Activated CD8-positive, alpha-beta memory T cell treated with anti-CD3 and anti-CD28 coated beads, Interleukin-2, amount 50 U/mL, for 1 hour (primary cell): ENCODE data around the gene RIT2.

Source experiments
- DNase-seq: peaks from one replicate; pipeline ENCODE4 v3.0.0-alpha.2; 2020; ENCODE audit errors: extremely low read depth

The RIT2 gene

DNA sequence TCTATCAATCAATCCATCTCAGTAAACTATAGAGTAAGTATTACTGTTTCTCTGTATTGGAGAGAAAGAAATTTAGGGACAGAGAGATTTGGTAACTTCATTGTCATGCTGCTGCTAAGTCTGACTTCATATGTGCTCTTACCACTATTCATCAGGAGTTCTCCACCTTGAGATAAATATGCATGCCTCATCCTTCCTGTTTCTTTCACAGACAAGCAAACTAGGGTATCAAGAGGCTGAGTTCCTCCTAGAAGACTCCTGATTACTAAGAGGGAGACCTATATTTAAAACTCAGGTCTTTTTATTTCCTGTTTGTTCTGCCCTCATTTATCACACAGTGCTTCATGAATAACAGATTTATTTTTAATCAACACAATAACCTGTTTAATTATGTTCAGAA, 34.1 kb downstream of the RIT2 start:
- DNase-seq, result no peak

DNA sequence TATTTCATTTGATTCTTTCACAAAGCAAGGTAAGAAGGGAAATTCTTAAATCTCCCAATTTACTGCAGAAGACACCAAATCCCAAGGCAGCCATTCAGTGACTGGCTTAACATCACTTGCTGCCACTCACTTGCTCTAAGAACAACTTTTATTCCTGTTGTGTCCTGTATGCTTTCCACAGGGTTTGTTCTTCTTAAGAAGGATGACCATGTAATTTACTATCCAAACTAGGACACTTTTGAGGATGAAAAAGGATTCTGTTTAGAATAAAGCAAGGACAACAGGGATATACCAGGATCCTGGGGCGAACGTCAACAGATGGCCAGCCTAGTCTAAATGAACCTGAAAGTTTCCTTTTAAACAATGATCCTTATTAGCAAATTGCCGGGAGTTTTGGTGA, 34.8 kb downstream of the RIT2 start:
- DNase-seq, result no peak

DNA sequence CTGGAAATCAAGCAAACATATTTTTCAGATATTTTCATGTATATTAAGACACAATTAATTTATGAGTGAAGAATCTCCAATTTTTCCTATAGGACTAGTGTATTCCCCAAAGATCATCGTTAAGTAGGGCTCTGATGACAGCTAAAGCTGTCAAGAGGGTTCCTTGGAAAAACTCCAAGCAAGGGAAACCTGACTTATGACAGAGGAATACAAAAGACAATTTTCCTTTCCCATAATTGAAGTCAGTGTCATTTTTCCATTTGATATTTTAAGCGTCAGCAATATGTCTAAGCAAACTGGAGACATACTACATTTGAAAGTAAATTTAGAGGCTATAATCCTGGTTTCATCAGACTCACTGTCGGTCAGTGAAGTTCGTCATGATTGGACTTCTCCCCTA, 36.1 kb downstream of the RIT2 start:
- no peak for DNase-seq

DNA sequence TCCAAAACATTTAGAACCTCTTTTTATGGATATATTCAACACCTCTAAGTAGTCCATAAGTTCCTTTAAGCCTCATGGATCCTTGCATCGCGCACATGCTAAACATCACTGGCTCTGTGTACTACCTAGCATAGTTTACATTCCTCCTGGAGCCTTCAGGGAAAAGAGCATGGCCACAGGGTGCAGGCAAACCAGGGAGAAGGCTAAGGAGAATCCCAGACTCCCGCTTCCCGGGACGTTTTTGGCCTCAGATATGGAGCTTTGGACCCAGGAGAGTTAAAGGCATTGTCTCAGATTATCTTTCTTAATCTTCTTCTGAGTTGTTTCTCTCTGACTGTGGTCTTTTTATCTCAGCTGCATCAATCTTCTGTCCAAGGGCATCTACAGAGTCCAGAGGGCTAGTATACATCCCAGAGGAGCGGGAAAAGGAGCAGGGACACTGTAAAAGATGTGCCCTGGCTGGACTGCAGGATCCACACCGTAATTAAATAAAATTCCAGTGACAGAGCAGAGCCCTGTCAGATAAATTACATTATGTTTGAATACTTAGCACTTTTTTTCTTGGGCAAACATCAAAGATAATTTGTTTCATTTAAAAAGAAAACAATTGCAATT, 36.9 kb downstream of the RIT2 start:
- DNase-seq, result no peak

DNA sequence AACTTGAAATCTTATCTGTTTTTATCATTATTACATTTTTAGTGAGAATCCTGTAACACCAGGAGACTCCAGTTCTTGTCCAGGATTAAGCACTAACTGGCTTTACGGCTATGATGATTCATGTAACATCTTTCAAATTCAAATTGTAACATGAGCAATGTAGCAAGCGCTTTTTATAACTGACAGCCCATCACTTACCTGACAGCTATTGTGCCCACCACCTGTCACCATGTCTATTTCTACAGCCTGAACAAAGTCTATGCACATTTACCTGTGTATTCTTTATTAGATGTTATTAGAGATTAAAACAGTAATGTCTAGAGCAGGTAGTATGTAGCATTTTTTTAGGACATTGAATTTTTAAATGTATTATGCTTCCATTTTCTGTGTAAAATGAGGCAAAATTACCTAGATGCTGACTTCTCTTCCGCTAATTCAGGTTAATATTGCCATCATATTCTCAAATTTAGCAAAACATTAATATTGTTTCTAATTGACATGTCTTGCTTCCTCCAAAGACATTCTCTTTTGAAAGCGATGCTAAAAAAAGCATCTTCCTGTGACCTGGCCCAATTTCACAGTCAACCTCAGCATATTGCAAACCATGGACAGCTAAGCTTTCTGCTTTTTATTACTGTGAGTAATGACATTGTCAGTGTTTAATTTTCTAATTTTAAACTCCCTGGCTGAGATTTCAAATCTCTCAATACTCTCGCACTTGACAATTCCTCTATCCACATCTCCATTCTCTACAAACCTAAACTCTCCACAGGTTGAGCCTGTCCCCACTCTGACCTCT, 37.8 kb downstream of the RIT2 start:
- DNase-seq, result no peak

DNA sequence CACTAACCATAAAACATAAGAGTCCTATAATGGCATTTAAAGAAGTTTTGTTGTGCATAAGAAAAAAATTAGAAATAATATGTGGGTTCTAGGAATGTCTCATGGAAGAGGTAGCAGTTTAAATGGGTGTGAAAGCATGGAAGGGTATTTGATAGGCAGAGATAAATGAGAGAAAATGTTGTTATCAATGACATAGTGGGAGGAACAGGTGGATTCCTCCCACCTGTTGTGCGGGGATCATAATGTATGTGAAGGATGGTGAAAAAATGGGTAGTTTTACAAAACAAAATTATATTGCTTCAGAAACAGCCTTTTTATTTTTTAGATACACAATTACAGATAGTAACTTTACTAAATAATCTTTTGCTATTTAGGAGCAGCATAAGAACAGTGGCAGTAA, 41.7 kb downstream of the RIT2 start:
- no peak for DNase-seq

DNA sequence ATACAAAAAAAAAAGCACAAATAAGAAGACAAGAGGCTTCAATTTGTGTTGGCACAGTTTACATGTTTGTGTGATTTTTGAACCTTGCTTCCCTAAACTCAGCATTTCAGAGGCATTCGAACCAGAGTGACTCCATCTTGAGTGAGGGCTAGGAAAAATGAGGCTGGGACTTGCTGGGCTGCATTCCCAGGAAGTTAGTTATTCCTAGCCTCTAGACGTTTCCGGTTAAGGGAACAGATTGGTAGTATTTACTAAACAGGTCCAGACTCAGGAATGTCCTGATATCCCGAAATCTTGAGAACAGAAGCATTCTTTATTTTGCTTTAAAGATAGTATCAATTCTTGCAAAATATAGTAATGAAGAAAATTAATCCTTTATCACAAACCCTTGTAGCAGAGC, 46.7 kb downstream of the RIT2 start:
- no peak for DNase-seq

DNA sequence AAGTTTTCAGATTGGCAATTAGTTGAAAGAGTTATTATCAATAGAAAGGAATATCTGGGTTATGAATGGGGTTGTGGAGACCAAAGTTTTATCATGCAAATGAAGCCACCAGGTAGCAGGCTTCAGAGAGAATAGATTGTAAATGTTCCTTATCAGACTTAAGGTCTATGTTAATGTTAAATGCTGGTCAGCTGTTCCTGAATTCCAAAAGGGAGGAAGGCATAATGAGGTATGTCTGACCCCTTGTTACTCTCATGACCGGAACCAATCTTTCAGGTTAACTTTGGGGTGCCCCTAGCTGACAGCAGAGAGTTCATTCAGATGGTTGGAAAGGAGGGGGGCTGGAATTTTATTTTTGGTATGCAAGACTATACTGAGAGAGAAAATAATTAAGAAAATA, 47.9 kb downstream of the RIT2 start:
- no peak for DNase-seq

DNA sequence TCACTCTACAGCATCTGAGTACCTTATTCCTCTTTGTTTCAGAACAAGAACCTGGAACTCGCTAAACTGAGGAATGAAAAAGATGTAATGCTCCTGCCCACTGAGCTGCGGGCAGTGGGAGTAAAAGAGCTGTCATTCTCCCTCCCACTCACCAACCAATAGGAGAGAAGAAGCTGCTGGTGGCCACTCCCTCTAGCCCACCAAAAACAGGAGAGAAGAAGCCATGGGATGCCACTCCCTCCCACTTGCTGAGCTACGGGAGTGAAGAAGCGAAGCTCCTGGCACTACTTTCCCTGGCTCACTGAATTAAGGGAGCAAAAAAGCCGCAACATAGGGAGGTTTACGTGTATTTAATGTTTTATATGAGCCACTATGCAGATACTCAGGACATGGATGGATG, 53.7 kb downstream of the RIT2 start:
- DNase-seq, result no peak

DNA sequence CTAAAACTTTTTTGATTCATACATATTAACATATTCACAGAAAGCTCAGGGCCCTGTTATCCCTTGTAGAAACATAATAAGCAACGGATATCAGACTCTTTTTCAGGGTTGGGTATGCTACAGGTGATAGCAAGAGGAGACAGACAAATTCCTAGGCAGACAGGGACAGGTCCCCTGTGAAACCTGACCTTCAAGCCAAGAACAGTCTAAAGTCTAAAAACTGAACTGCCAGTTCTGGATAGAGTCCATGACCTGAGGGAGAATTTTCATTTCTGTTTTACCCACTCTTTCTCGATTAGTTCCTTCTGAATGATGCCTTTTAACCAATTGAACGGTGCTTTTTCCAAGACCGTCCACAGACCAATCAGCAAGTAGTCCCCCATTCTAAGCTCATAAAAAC, 54.2 kb downstream of the RIT2 start:
- no peak for DNase-seq

DNA sequence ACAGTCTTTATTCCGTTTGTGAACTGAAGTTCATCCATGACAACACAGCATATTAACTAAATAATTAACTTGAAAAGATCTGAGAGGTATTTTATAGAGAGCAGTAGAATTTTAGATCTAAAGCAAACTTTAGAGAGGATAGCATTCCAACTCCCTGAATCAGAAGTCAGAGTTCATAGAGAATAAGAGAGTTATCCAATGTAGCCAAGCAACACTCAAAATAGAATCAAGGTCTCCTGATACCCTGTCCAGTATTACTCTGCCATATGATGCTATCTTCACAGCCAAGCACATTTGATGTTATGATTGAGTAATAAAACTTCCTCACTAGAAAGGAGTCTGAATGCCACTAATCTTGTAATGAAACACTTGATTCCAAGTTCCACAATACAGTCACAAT, 55.5 kb downstream of the RIT2 start:
- no peak for DNase-seq

DNA sequence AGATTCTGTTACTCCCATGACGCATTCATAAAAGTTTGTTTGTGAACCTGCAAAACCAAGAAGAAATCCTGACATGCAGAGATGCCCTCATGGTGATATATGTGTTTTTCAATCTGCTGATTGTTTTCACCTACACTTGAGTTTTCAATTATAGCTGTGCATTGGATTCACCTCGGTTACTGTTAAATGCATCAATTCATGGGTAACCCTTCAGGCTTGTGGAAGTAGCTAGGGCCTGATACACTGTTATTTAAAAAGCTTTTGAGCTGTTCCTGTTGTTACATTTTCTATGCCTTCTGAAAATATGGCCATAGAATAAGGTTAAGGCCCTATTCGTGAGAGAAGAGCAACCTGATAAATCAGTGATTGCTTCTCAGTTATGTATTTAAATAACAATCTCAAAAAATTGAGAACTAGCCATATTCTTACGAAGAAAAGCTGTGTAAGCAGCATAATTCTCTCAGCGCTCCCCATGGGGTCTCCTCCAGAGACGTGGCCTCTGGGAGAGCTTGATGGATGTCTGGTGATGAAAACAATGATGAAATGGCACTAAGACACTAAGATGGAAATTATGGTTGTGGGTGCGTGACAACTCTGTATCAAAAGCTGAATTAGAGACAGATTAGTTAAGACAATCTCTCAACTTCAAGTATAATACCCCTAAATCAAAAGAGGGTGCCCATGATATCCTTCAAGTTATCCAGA, 60.5 kb downstream of the RIT2 start:
- DNase-seq, result no peak

DNA sequence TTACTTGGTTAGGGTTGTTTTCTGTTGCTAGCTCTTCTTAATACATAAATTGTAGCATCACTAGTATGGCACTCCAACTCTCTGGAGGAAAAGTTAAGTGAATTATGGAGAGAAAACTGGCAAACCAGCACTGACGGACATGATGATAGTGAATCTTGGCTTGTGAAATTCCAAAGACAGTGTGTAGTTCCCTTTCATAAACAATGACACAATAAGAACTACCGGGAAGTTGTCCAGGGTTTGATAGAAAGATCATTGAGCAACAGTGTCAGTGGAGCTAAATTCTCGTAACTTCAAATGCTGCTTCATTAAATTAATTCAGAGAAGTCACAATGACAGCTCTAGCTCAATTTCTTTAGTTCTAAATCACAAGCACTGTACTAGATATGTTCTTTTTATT, 66.5 kb downstream of the RIT2 start:
- DNase-seq, result no peak

DNA sequence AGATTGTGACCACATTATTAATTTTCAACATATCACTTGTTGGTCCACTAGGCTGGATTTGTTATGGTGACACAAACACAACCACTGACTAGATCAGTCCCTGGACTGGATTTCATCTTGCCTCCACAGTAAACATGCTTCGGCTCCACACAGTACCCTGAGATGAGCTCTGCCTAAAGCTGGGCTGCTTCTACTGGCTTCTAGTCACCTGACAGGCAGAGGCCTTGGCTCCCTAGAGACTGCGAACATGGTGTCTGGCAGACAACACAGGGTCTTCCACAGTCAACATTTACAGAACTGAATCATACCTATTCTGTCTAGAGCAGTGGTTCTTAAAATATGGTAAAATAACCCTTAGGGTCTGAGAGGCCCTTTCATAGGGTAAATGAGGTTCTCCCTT, 69.2 kb downstream of the RIT2 start:
- DNase-seq, result no peak

DNA sequence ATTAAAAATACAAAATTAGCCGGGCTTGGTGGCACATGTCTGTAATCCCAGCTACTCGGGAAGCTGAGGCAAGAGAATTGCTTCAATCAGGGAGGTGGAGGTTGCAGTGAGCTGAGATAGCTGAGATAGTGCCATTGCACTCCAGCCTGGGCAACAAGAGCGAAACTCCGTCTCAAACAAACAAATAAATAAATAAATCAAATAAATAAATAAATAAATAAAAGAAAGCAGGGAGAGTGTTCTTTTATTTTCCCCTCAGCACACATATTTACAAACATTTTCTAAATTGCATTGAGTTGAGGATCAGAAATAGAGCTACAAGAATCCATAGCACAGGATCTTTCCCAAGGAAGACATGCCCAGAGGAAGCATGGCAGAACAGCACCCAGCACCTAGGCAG, 71.9 kb downstream of the RIT2 start:
- DNase-seq, result no peak

DNA sequence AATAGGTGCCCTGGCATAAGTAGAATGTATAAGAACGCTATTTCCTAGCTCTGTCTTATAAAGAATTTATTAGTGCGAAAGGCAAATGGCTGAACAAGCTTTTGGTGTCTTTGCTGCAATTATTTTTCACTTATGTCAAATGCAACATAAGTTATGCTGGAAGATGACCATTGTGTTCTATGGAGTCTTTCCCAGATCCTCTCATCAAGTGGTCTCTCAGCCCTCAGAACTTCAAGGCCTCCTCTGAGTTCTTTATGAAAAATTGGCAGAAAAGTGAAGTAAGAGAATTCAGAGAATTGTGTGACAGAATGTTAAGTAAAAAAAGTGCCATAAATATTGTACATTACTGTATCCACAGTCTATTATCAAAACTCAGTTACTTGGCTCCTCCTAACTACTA, 75.2 kb downstream of the RIT2 start:
- DNase-seq, result no peak

DNA sequence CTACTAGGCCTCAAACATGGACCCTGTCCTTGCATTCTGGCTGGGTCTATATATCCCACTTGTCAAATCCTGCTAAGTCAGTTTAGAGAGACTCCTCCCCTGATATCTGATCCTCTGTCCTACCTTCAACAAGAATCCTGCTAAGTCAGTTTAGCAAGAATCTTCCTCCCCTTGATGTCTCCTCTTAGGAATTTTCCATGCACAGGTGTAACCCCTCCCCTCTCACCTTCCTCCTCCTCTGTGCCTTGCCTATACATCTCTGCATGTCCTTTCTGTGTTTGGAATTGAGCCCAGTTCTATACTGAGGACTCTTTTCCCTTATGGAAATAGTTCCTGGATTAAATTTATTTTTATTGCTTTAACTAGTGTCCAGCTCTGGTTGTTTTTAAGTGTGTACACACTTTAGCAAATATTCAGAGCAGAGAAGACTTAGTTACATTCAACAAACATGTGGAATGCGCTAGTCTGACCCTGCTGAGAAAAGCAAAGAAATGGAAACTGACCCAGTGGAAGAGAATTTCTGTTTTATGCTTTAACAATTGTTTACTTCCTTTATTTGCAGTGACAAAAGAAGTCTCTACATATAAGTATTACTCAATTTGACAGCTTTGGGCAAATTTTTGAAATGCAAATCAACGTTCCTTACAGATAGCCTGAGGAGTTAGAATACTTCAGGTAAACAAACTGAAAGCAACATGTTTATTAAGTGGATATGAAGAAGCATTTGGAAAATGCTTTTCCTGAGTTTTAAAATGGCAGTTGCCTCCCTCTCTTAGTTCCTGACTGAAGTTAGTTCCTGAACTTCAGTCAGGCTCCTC, 80.6 kb downstream of the RIT2 start:
- no peak for DNase-seq

DNA sequence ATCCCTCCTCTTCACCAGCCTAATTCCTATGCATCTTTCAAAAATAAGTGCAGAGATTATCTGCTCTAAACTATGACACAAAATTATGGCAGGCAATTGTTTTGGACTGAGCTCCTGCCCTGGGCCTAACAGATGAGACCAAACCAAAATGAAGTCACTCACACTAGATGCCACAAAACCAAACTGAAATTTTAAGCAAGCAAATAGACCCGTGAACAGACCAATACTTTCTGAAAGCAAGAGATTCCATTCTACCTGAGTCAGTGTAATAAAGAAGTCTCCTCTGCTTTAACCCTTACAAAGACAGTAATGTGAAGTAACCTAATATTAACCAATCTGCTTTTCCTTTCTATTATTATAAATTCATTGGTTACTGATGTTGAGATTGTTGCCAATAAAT, 84.3 kb downstream of the RIT2 start:
- no peak for DNase-seq

DNA sequence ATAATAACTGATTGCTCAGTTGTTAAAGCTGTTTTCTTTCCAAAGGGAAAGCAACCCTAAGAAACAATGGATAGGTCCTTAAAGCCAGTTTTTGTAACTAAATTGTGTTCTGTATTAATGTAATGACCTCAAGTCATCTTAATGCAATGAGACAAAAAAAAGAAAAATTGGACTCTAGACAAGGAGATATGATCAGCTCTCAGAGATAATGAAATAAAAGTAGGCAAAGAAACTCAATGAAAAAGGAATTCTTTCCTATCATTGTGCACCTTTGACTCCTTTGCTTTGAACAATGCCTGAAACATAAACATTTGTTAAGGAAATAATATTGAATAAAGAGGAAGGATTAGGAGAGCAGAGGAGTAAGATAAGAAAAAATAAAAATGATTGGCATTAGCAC, 86.1 kb downstream of the RIT2 start:
- no peak for DNase-seq

DNA sequence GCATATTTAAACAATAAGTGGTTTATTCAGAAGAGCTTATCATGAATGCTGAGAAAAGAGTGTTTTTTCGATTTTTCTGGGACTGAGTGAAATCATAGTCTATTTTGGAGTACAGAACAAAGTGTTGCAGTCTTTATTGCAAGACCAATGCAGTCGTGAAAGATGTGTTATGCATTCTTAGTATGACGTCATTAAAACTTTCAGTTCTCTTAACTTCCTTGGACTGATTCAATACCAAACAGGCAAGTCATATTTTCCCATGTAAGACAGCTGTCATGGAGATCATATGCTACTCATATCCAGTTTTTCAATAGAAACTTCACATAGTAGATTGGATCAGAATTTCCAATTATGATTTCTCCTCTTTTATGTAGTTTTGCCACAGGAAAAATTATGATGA, 92.6 kb downstream of the RIT2 start:
- no peak for DNase-seq

DNA sequence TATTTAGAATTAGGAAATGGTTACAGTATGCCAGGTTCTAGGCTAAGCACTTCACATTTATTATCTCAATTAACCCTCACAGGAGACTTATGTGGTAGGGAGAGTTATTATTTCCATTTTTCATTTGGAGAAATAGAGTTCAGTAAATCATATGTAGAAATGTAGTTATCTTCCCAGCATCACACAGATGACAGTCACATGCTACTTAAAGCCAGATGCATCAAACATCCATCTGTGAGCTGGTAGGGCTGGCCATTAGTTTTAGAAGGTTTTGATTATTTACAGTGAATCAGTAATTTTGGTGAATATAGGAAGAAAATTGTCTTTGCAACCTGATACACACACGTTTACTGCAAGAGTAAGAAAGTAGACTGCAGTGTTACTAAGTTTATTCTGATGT, 97.9 kb downstream of the RIT2 start:
- DNase-seq, result no peak

DNA sequence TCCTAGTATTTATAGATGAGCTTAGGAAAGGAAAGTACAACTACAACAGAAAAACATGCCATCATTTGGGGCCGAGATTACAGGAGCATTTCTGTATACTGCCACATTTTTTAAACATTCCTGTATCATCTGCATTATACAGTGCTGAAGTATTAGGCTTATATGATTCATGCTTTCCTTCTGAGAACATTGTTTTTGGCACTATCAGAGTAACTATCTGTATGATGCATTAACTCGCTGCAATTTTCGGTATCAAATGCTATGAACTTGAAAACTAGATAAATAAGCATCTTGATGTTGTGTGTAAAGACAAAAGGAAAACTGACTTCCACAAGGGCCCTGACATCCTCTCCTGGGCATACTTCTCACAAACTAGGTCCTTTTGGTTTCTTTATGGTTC, 102.0 kb downstream of the RIT2 start:
- no peak for DNase-seq
